ENCODE measurements around the gene CELF5. TPM values are rescaled to one million over a fixed set of nuclear protein-coding genes. Genes with fewer than 3 reads are reported as not detected.
A peak's percentile ranks its signal among the peaks of the same experiment; 100 is the strongest.
"Not testable (repeated sequence)": the region's sequence is repeated elsewhere in the genome, so short reads cannot be mapped to it uniquely, and the experiment has no call there.

The CELF5 gene
- total RNA-seq, 1 donor from 2014 or later: 51.6 TPM

DNA sequence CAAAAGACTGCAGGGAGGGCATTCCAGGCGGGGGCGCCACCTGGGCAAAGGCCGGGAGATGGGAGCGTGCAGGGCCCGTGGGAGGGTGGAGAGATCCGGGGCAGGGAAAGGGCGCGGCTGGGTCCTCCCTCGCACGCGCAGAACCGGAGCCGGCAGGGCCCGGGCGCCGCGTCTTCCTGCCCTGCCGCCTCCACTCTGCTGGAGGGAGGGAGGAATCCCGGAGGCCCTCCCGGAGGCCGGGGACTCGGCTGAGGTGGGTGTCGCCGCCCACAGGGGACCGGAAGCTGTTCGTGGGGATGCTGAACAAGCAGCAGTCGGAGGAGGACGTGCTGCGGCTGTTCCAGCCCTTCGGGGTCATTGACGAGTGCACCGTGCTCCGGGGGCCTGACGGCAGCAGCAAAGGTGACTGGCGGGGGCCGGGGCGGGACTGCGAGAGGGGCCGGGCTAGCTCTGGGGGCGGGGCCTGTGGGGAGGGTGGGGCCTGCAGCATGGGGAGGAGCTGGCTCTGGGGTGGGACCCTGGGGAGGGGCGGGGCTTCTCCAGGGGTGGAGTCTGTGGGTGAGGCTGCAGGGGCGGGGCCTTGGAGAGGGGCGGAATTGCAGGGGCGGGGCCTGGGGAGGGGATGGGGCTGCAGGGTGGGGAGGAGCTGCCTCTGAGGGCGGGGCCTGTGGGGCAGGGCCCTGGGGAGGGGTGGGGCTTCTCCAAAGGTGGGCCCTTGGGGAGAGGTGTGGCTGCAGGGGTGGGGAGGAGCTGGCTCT lies 51.3 kb downstream of the CELF5 start:
- peak; percentile 78 for DNase-seq

GRCh38 chr19:3276341-3276799 lies 51.9 kb downstream of the CELF5 start:
- DNase-seq: no peak

GRCh38 chr19:3277649-3278048 lies 53.2 kb downstream of the CELF5 start:
- no peak for DNase-seq

DNA sequence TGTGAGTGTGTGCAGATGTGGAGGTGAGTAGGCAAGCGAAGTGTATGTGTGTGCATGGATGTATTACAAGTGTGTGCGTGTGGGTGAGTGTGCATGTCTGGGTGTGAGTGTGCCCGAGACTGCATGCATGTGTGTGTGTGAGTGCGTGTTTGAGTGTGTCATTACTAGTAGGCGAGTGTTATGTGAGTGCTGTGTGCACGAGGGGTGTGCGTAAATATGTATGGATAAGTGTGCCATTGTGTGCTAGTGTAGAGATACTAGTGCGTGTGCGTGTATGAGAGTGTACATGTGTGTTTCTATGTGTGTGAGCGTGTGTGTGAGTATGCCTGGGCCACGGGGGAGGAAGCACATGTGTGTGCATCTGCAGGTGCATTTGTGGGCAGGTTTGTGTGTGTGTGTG lies 53.8 kb downstream of the CELF5 start:
- DNase-seq: no peak

DNA sequence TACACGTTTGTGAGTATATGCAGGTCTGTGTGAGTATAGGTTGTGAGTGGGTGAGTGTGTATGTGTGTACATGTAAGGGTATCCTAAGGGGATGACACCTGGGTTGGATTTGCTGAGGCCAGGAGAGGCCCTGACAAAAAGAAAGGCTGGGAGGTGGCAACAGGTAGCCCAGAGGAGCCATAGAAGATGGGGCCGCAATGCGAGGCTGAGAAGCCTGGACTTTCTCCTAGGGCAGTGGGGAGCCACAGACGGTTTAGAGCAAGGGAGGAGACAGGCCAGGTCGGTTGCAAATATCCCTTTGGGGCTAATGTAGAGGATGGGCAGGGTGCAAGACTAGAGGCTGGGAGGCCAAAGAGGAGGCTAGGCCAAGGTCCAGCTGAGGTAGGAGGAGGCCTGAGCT lies 54.3 kb downstream of the CELF5 start:
- DNase-seq: no peak

DNA sequence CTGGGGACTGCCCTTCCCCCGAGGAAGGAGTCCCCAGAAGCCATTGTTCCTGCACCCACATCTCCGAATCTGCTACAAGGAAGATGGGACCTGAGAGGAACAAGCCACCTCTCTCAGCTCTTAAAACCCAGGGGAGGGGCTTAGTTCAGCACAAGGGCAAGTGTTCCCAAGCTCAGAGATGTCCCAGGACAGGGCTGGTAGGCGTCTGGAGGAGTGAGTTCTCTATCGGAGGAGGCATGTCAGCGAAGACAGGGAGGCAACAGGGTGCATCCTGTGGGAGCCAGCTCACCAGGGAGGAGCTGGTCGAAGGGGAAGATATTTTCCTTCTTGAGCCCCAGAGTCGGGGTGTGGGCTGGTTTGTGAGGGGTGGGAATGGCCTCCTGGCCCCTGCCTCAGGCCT lies 54.8 kb downstream of the CELF5 start:
- no peak for DNase-seq

GRCh38 chr19:3281026-3281425 lies 56.6 kb downstream of the CELF5 start:
- DNase-seq: no peak

GRCh38 chr19:3282155-3282554 lies 57.7 kb downstream of the CELF5 start:
- DNase-seq: no peak

GRCh38 chr19:3282564-3282963 lies 58.1 kb downstream of the CELF5 start:
- no peak for DNase-seq

DNA sequence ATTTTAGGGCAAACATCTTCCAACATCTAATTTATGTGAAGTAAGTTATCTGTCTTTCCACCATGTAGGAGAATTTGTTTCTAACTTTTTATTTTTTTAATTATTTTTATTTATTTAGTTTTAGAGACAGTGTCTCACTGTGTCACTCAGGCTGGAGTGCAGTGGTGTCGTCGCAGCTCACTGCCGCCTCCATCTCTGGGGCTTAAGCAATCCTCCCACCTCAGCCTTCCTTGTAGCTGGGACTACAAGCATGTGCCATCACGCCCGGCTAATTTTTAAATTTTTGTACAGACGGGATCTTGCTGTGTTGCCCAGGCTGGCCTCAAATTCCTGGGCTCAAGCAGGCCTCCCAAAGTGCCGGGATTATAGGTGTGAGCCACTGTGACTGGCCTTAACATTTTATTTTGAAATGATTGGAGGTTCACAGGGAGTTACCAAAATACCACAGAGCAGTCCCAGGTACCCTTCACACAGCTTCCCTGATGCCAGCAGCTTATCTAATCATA lies 58.8 kb downstream of the CELF5 start:
- DNase-seq: no peak

DNA sequence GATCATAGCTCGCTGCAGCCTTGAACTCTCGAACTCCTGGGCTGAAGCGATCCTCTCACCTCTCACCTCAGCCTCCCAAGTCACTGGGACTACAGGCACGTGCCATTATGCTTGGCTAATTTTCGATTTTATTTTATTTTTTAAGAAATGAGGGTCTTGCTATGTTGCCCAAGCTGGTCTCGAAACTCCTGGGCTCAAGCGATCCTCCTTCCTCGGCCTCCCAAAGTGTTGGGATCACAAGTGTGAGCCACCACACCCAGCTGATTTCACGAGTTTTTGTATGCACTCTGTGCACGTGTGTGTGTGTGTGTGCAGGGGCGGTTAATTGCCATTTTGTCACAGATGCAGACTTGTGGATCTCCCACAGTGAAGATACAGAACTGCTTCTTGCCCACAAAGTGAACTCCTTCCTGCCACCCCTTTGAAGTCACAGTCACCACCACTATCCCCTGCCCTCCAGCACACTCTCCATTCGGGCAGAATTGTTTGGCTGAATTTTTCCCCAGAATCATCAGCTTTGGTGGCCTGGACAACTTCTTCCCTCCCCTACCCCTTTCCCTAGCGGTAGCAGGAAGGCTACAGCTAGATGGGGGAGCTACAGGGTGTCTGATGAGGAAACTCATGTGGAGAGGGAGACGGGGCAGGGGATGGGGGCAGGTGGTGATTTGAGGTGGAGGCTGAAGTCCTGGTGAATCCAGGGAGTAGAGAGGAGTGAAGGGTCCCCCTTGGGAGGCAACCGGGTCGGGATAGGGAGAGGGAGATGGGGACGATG lies 59.6 kb downstream of the CELF5 start:
- no peak for DNase-seq

GRCh38 chr19:3284759-3285646 lies 60.5 kb downstream of the CELF5 start:
- no peak for DNase-seq

DNA sequence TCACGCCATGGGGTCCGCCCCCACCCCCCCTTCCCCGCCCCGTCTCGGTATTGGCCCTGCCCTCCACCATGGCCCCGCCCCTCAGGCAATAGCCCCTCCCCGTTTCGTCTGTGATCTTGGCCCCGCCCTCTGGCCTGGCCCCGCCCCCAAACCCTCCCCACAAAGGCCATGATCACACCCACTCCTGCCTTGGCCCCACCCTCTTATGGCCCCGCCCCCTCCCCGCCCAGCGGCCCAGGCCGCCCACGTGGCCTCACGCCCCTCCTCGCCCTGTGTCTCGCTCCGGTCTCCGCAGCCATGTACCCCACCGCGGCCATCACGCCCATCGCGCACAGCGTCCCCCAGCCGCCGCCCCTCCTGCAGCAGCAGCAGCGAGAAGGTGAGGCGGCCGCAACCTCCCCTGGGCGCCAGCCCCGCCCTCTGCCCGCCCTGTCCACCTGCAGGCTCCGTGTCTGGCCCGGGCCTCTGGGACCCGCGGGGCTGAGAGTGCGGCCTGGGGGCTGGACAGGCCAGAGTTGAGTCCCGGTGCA lies 61.3 kb downstream of the CELF5 start:
- no peak for DNase-seq

- DNase-seq: no peak
Observed at GRCh38 chr19:3287814-3288213, 63.4 kb downstream of the CELF5 start.

DNA sequence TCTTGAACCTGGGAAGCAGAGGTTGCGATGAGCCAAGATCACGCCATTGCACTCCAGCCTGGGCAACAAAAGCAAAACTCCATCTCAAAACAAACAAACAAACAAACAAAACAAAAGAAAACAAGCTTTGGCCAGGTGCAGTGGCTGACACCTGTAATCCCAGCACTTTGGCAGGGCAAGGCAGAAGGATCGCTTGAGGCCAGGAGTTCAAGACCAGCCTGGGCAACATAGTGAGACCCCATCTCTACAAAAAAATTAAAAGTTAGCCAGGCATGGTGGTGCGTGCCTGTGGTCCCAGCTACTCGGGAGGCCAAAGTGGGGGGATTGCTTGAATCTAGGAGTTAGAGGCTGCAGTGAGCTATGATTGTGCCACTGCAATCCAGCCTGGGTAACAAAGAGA lies 64.0 kb downstream of the CELF5 start:
- DNase-seq: not testable (repeated sequence)

GRCh38 chr19:3289971-3290569 lies 65.6 kb downstream of the CELF5 start:
- DNase-seq: no peak

- DNase-seq: not testable (repeated sequence)
Observed at GRCh38 chr19:3290858-3291257, 66.4 kb downstream of the CELF5 start.

DNA sequence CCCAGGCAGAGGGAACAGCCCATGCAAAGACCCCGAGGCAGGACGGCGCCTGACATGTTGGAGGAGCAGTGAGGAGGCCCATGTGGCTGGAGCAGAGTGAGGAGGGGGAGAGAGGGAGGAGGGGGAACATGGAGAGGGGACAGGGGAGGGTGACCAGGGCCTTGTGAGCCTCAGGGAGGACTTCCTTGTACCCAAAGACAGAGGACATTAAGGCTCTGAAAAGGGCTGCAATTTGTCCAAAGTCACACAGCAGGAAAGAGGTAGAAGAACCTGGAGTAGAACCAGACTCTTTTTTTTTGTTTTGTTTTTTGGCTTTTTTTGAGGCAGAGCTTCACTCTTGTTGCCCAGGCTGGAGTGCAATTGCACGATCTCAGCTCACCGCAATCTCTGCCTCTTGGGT lies 67.2 kb downstream of the CELF5 start:
- no peak for DNase-seq

GRCh38 chr19:3292958-3293529 lies 68.6 kb downstream of the CELF5 start:
- no peak for DNase-seq

GRCh38 chr19:3293560-3293959 lies 69.1 kb downstream of the CELF5 start:
- no peak for DNase-seq

- no peak for DNase-seq
Observed at GRCh38 chr19:3294080-3294850, 69.8 kb downstream of the CELF5 start.
